Heart right ventricle (tissue), 16 donors: ENCODE results near the gene KLK10. TPM values are rescaled to one million over a fixed set of nuclear protein-coding genes. Genes with fewer than 3 reads are reported as not detected.

Experiments
- ATAC-seq, 8 donors: fragments of 200-7000 bp; cut with Tn5 transposase; one replicate each; pipeline ENCODE4 v1.9.1; 2020; ENCODE audit warnings: mild to moderate bottlenecking in 8 of 8, moderate library complexity in 8 of 8, moderate number of reproducible peaks in 1 of 8
- DNase-seq, 2 donors: peaks; one replicate each; pipeline ENCODE4 v3.0.0-alpha.2; 2020
- H3K27ac ChIP-seq, 10 donors: fragments of 200-600 bp; sonication (generic) in 2 of 10; one replicate each; pipeline versions ENCODE4 v1.5.0 to v1.8.0; 2020 to 2022; ENCODE audit warnings: mild to moderate bottlenecking in 3 of 10
- H3K27me3 ChIP-seq, 7 donors: fragments of 200-600 bp; one replicate each; pipeline ENCODE4 v1.8.0; 2021 to 2022; ENCODE audit warnings: mild to moderate bottlenecking in 2 of 7
- H3K36me3 ChIP-seq, 9 donors: fragments of 200-600 bp; sonication (generic) in 1 of 9; one replicate each; pipeline versions ENCODE4 v1.5.0 to v1.8.0; 2020 to 2022; ENCODE audit warnings: mild to moderate bottlenecking in 2 of 9
- H3K4me1 ChIP-seq, 9 donors: fragments of 200-600 bp; sonication (generic) in 1 of 9; one replicate each; pipeline versions ENCODE4 v1.5.0 to v1.8.0; 2020 to 2022; ENCODE audit warnings: mild to moderate bottlenecking in 4 of 9
- H3K4me3 ChIP-seq, 10 donors: fragments of 200-600 bp; sonication (generic) in 2 of 10; one replicate each; pipeline versions ENCODE4 v1.5.0 to v1.8.0; 2020 to 2022; ENCODE audit warnings: mild to moderate bottlenecking in 7 of 10, moderate library complexity in 2 of 10
- H3K9me3 ChIP-seq, 11 donors: fragments of 200-600 bp in 10 of 11; sonication (generic) in 2 of 11; one replicate each; pipeline versions ENCODE4 v1.5.0 to v1.8.0; 2013 to 2022; ENCODE audit warnings: mild to moderate bottlenecking in 2 of 11, control low read depth in 1 of 11, moderate library complexity in 1 of 11
- CTCF ChIP-seq, 9 donors: fragments of 200-600 bp; sonication (generic) in 2 of 9; IDR thresholded peaks; one replicate each; pipeline versions ENCODE4 v1.5.0 to v1.8.0; 2021 to 2022; ENCODE audit warnings: antibody characterized with exemption in 9 of 9, mild to moderate bottlenecking in 5 of 9, moderate library complexity in 1 of 9
- WGBS, 2 donors: extraction: QIAGEN DNeasy Blood & Tissue Kit; methylation state at CpG; one replicate each; pipeline ENCODE4 v1.1.7; 2013; ENCODE audit warnings: inconsistent platforms in 1 of 2; 5-methylcytosine and 5-hydroxymethylcytosine counted together
- intact Hi-C, 10 donors: fragments of 100-400 bp; cut with DNase I; formaldehyde crosslinking; loops; one replicate each; pipeline versions ENCODE4 v1.11.1 to v1.14.2; 2022
- polyA plus RNA-seq, 2 donors: library from polyadenylated mRNA; stranded (reverse); fragments of 200-250 nt; gene quantifications; one replicate each; pipeline ENCODE4 v1.2.3, GENCODE V29; 2013
- total RNA-seq, 10 donors: library from RNA; stranded (reverse); fragmentation: NEBNext Ultra II Directional in 3 of 10; extraction: Animal tissue kit (Norgen Biotek cat#: 25700) in 3 of 10; gene quantifications; one replicate each; pipeline versions ENCODE4 v1.2.1 to v1.2.4, GENCODE V29; 2021 to 2023
- donor health status: Arrhythmogenic right ventricular cardiomyopathy.
- donor health status: ischemic (EF 13 %, LVEDD 7.1; RV severe dilation, severe dysfunction).
- donor health status: healthy with polysubstance abuse.
- donor health status: DM: no; HTN: yes; CAD: no.
- donor health status: DM: no; HTN: no; CAD: no.
- donor health status: ischemic (EF 25% LVEDD 6.9; RV normal size, moderate dysfunction).
- donor health status: ischemic (EF 25% LVEDD 5.7; RV mildly dilated, moderate dysfunction).
- donor health status: healthy.
- donor health status: DM: yes; HTN: yes; CAD: no.
- donor health status: Ischemic cardiomyopathy.
- donor health status: ischemic (EF 35%, LVEDD 5.7; RV mildly dilated, moderate dysfunction).
- donor health status: nonischemic (EF 11% LVEDD 7.7; RV severe dilation, severe dysfunction).
- donor health status: DM: yes; HTN: yes; CAD: no.
- donor health status: PGD.
- donor health status: ischemic (EF 29% LVEDD 5.4; RV normal size, mild dysfunction).
- donor health status: nonischemic (EF 23%, LVEDD 6.1; RV moderate dilation, normal function).

Gene KLK10
- total and polyA plus RNA-seq, 12 donors = 0.16 to 1.8 (median 0.42) TPM; not detected in 6

GRCh38 chr19:51015691-51016267, 3.7 kb downstream of the KLK10 start:
- no peak for TF ChIP-seq CTCF (IDR thresholded peaks at IDR 0.05)
- Histone ChIP-seq H3K27ac (no peak overlapping the region), H3K36me3 (no peaks in the 10 kb centered on the region), H3K27me3 (peaks cover 23 to 95% (median 88%) of the 10 kb centered on the region in 7 donors), H3K4me1 (peaks cover 0 to 33% (median 28%) of the 10 kb centered on the region in 9 donors), H3K4me3 (no peak overlapping the region), H3K9me3 (no peaks in the 10 kb centered on the region)
- 84 to 89% methylated on average over 19 of the region's 19 CpGs for WGBS, 2 donors
- intact Hi-C loops = loop anchor here in 3 of 10 donors (5.0 to 10.0 kb wide), 2 partner anchors 81 to 157 kb away; no protein-coding TSS in a partner anchor
- no peak for ATAC-seq
- no peak for DNase-seq

DNA sequence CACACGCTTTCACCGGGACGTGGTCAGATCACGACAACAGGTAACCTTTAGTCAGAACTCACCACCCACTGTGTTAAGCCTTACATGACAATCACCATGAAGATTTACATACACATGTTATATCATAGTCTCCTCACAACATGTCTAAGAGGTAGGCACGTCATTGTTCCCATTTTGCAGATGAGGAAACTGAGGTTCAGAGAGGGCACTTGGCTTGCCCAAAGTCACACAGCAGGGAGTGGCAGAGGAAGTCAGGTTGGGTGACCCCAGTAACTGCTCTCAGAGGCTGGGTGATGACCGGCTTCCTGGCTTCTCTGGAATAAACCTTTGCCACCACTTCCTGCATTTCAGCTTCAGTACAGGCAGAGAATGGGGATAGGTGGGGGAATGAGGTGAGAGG, 5.3 kb downstream of the KLK10 start:
- H3K4me1 ChIP-seq = peaks cover 0 to 25% (median 16%) of the 10 kb centered on the region in 9 donors
- H3K36me3 ChIP-seq = no peaks in the 10 kb centered on the region
- WGBS, 2 donors = 88 to 90% methylated on average over 6 of the region's 6 CpGs
- no peak overlapping the region for H3K4me3 ChIP-seq
- peaks cover 20 to 98% (median 94%) of the 10 kb centered on the region in 7 donors for H3K27me3 ChIP-seq
- TF ChIP-seq CTCF (IDR thresholded peaks at IDR 0.05) = no peak
- H3K9me3 ChIP-seq = no peaks in the 10 kb centered on the region
- ATAC-seq = no peak
- H3K27ac ChIP-seq = no peak overlapping the region
- intact Hi-C loops = loop anchor here in 1 of 10 donors (10.0 kb wide), 1 partner anchor 79 kb away; no protein-coding TSS in a partner anchor
- no peak for DNase-seq

DNA sequence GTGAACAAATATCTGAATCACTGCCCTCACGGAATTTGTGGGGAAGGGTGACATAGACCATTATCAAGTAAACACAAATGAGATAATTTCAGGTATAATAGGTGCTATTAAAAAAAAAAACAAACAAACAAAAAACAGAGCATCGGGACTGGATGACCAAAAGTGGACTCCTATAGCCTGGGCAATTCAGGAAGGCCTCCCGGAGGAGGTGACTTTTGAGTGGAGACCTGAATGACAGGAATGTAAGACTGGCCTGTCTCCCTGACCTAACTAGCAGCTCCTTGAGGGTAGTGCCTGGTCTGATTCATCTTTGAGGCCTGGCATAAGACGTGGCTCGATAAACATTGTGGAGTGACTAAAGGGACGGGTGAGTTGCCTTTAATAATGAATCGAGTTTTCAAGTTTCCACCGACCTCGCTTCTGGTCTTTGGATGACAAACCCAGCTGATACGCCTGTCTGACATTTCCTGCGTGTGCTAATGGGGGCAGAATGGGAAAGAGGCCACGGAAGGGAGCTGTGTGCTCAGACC, 6.8 kb downstream of the KLK10 start:
- no peak overlapping the region for H3K4me3 ChIP-seq
- no peaks in the 10 kb centered on the region for H3K36me3 ChIP-seq
- no peak for ATAC-seq
- peaks cover 8 to 96% (median 86%) of the 10 kb centered on the region in 7 donors for H3K27me3 ChIP-seq
- DNase-seq = no peak
- 52 to 64% methylated on average over 12 of the region's 12 CpGs for WGBS, 2 donors
- H3K4me1 ChIP-seq = peaks cover 0 to 11% (median 6%) of the 10 kb centered on the region in 9 donors
- no peaks in the 10 kb centered on the region for H3K9me3 ChIP-seq
- no peak for TF ChIP-seq CTCF (IDR thresholded peaks at IDR 0.05)
- intact Hi-C loops = loop anchor here in 1 of 10 donors (10.0 kb wide), 1 partner anchor 78 kb away; no protein-coding TSS in a partner anchor
- H3K27ac ChIP-seq = no peak overlapping the region

DNA sequence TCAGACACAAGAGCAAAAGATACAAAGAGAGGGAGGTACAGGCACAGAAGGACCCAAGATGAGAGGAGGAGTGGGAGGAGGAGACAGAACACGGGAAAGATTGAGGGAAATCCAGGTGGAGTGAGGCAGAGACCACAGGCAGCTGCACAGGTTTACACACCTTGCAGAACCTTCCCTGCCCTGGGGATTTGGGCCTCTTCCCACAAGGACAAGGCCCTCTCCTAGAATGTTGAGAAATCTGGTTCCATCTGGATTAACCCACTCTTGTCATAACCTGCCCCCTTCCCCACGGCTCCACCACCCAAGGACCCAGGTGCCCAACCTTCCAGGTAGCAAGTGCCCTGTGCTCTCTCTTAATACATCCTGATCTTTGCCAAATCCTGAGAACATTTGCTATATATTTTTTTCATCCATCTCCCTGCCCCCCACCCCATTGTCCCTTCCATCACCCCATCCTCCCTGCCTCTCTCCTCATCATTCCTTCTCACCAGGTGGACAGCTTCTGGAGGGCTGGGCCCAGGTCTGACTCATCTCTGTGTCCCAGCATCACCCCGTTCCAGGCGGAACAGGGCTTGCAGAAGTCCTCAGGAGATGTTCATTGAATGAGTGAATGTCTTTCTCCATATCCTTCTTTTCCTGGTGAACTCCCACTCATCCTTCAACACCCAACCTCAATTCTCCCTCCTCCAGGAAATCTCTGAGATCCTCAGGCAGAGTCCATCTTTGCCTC, 9.3 kb downstream of the KLK10 start:
- ATAC-seq (no peak), DNase-seq (no peak)
- Histone ChIP-seq H3K36me3 (no peaks in the 10 kb centered on the region), H3K27me3 (peaks cover 0 to 85% (median 77%) of the 10 kb centered on the region in 7 donors), H3K4me3 (no peak overlapping the region), H3K4me1 (no peaks in the 10 kb centered on the region), H3K27ac (no peak overlapping the region), H3K9me3 (no peaks in the 10 kb centered on the region)
- no peak for TF ChIP-seq CTCF (IDR thresholded peaks at IDR 0.05)
- 54 to 68% methylated on average over 4 of the region's 4 CpGs for WGBS, 2 donors
- intact Hi-C loops = loop anchor here in 1 of 10 donors (10.0 kb wide), 1 partner anchor 75 kb away; no protein-coding TSS in a partner anchor
